ENCODE data around the gene ARAP3.

Gene ARAP3

DNA sequence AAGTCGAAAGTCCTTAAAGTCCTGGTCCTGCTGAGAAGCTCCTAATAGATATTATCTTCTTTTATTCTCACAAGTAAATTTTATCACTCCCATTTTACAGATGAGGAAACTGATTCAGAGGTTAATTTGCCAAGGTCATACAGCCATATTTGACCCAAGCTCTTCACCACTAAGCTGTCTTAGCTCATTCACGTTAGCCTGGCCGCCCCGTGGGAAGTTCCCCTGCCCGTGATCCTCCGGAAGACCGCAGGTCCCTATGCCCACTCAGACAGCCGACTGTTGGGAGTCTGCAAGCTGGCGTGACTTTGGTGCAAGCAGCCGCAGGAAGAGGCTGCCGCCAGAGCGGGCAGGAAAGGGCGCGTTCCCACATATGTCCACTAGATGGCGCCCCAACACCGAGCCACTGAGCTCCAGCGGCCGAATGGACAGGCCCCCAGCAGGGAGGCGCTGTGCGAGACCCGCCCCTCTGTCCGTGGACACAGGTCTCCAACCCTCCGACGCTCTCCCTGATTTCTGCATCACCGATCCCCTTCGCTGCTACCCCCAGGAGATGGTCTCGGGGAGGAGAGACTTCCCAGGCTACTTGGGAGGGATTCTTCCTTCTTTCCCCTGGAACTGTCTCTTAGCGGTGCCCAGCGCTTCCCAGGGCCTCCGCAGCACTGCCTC, 10.0 kb upstream of the ARAP3 start:
- Mint-ChIP-seq H3K27me3 (peaks cover 36% of the 10 kb centered on the region), H3K36me3 (ENCODE audit: low read depth) (no peaks in the 10 kb centered on the region), H3K4me3 (peak overlapping the region; percentile 57), H3K4me1 (ENCODE audit: low read depth) (peaks cover 34% of the 10 kb centered on the region), H3K27ac (peak overlapping the region; percentile 50), H3K9me3 (no peaks in the 10 kb centered on the region)
- intact Hi-C loops (cut with micrococcal nuclease): loop anchor here (2.0 to 10.0 kb wide), 4 partner anchors 123 to 453 kb away; partner anchors contain the start of gene PCDH1

GRCh38 chr5:141691286-141691866, 9.3 kb upstream of the ARAP3 start:
- H3K4me1 Mint-ChIP-seq (ENCODE audit: low read depth): peaks cover 34% of the 10 kb centered on the region
- H3K27me3 Mint-ChIP-seq: peaks cover 33% of the 10 kb centered on the region
- H3K9me3 Mint-ChIP-seq: no peaks in the 10 kb centered on the region
- no peak overlapping the region for H3K4me3 Mint-ChIP-seq
- intact Hi-C loops (cut with micrococcal nuclease): loop anchor here (10.0 kb wide), 2 partner anchors 123 to 453 kb away; no protein-coding TSS in a partner anchor
- H3K27ac Mint-ChIP-seq: peak overlapping the region; percentile 50
- H3K36me3 Mint-ChIP-seq (ENCODE audit: low read depth): no peaks in the 10 kb centered on the region

- no peaks in the 10 kb centered on the region for H3K36me3 Mint-ChIP-seq (ENCODE audit: low read depth)
- H3K27me3 Mint-ChIP-seq: peaks cover 26% of the 10 kb centered on the region
- no peaks in the 10 kb centered on the region for H3K9me3 Mint-ChIP-seq
- H3K4me1 Mint-ChIP-seq (ENCODE audit: low read depth): peaks cover 33% of the 10 kb centered on the region
- H3K27ac Mint-ChIP-seq: no peak overlapping the region
- no peak overlapping the region for H3K4me3 Mint-ChIP-seq
- intact Hi-C loops (cut with micrococcal nuclease): no loop called here
These were observed 4.8 kb upstream of the ARAP3 start for GRCh38 chr5:141686648-141687416.

DNA sequence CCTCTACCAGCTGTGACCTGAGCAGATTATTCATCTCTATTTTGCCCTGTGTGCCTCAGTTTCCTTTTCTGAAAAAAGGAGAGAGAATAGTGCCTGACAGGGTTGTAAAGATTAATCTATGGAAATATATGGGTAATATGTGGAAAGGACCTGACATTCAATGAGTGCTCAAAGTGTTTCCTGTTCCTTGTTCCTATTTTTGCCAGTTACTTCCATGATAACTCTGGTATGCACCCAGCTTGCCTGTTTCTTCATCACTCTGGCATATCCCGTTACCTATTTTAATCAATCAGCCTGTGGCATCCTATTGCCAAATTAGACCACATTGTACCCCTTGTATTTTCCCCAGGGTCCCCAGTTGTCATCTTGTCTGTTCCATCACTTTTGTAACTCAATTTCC, 3.6 kb upstream of the ARAP3 start:
- H3K4me1 Mint-ChIP-seq (ENCODE audit: low read depth): peaks cover 34% of the 10 kb centered on the region
- intact Hi-C loops (cut with micrococcal nuclease): no loop called here
- peaks cover 22% of the 10 kb centered on the region for H3K27me3 Mint-ChIP-seq
- H3K9me3 Mint-ChIP-seq: no peaks in the 10 kb centered on the region
- H3K27ac Mint-ChIP-seq: no peak overlapping the region
- H3K4me3 Mint-ChIP-seq: no peak overlapping the region
- H3K36me3 Mint-ChIP-seq (ENCODE audit: low read depth): no peaks in the 10 kb centered on the region

- Mint-ChIP-seq H3K4me1 (ENCODE audit: low read depth) (peaks cover 47% of the 10 kb centered on the region), H3K4me3 (no peak overlapping the region), H3K27me3 (peaks cover 7% of the 10 kb centered on the region), H3K9me3 (no peaks in the 10 kb centered on the region), H3K27ac (no peak overlapping the region), H3K36me3 (ENCODE audit: low read depth) (no peaks in the 10 kb centered on the region)
- intact Hi-C loops (cut with micrococcal nuclease): no loop called here
These were observed 1.6 kb upstream of the ARAP3 start for GRCh38 chr5:141683596-141684141.

GRCh38 chr5:141681295-141681694, 735 bp downstream of the ARAP3 start:
- peaks cover 47% of the 10 kb centered on the region for H3K4me1 Mint-ChIP-seq (ENCODE audit: low read depth)
- peak overlapping the region; percentile 23 for H3K27ac Mint-ChIP-seq
- H3K9me3 Mint-ChIP-seq: no peaks in the 10 kb centered on the region
- intact Hi-C loops (cut with micrococcal nuclease): no loop called here
- peaks cover 3% of the 10 kb centered on the region for H3K27me3 Mint-ChIP-seq
- peaks cover 8% of the 10 kb centered on the region for H3K36me3 Mint-ChIP-seq (ENCODE audit: low read depth)
- peak overlapping the region; percentile 47 for H3K4me3 Mint-ChIP-seq

DNA sequence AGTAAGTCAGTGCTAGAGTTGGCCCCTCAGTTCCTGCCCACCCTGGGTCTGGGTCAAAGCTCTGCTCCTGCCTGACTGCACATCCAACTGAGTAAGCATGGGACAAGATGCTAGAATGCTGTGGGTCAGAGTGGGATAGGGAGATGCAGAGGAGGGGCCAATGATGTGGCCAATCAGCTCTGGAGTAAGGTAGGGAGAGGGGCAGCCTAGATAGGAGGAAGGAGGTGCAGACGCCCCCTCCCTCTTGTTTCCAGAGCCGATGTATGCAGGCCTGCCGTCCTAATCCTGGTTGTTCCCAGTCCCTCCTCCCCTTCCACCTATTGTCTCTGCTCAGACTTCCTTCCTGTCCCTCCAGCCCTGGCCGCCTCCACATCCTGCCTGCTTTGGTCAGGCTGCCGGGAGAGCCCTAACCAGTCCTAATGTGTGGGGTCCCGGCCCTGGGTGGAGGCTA, 1.3 kb downstream of the ARAP3 start:
- Mint-ChIP-seq H3K27me3 (peaks cover 3% of the 10 kb centered on the region), H3K36me3 (ENCODE audit: low read depth) (peaks cover 8% of the 10 kb centered on the region), H3K4me1 (ENCODE audit: low read depth) (peaks cover 44% of the 10 kb centered on the region), H3K4me3 (no peak overlapping the region), H3K27ac (no peak overlapping the region), H3K9me3 (no peaks in the 10 kb centered on the region)
- intact Hi-C loops (cut with micrococcal nuclease): no loop called here

DNA sequence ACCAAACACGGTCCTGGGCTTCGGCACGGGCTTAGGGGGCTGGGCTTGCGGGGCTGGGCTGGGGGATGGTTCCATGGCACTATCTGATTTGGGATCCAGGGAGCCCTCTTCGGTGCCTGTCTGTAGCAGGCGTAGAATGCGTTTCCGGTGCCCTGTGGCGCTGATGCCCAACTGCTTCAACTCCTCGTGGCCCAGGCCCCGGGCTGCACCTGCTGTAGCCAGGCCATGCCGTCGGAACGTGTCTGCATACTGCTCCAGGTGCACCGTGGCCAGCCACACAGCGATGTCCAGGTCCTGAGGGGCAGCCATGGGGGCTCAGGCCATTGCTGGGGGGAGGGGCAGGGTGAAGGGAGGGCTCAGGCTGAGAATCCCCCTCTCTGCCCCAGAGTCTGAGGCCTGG, 1.9 kb downstream of the ARAP3 start:
- Mint-ChIP-seq H3K27ac (no peak overlapping the region), H3K27me3 (peaks cover 3% of the 10 kb centered on the region), H3K4me3 (no peak overlapping the region), H3K4me1 (ENCODE audit: low read depth) (peaks cover 38% of the 10 kb centered on the region), H3K9me3 (no peaks in the 10 kb centered on the region), H3K36me3 (ENCODE audit: low read depth) (peaks cover 8% of the 10 kb centered on the region)
- intact Hi-C loops (cut with micrococcal nuclease): no loop called here

DNA sequence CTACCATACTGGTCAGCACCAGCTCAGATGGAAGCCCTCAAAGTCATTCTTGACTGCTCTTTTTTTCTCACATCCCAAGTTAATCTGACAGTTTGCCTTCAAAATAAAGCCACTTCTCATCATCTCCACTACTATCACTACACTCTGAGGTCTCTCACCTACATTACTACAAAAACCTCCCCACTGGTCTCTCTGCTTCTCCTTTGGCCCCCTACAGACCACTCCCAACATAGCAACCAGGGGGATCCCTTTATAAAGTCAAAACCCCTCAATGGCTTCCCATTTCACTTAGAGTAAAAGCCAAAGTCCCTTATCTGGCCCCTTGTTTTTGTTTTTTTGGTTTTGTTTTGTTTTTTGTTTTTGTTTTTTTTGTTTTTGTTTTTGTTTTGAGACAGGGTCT, 4.6 kb downstream of the ARAP3 start:
- peaks cover 38% of the 10 kb centered on the region for H3K4me1 Mint-ChIP-seq (ENCODE audit: low read depth)
- no peak overlapping the region for H3K27ac Mint-ChIP-seq
- intact Hi-C loops (cut with micrococcal nuclease): no loop called here
- no peaks in the 10 kb centered on the region for H3K9me3 Mint-ChIP-seq
- H3K36me3 Mint-ChIP-seq (ENCODE audit: low read depth): peaks cover 10% of the 10 kb centered on the region
- H3K27me3 Mint-ChIP-seq: peaks cover 3% of the 10 kb centered on the region
- H3K4me3 Mint-ChIP-seq: no peak overlapping the region

DNA sequence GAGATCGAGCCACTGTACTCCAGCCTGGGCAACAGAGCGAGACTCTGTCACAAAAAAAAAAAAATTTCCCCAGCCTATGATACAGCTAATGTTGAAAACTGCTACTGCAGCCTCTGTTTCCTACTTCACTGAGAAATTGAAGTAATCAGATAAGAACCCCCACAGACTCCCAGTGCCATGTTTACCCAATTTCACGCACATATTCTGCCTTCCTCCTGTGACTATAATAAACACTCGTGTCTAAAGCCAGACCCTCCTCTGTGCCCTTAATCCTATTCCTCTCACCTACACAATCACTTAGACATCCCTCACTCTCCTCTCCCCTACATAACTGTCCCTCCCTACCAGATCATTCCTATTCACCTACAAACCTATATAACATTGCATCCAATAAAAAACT, 6.4 kb downstream of the ARAP3 start:
- peaks cover 24% of the 10 kb centered on the region for H3K36me3 Mint-ChIP-seq (ENCODE audit: low read depth)
- peaks cover 22% of the 10 kb centered on the region for H3K4me1 Mint-ChIP-seq (ENCODE audit: low read depth)
- intact Hi-C loops (cut with micrococcal nuclease): no loop called here
- no peaks in the 10 kb centered on the region for H3K9me3 Mint-ChIP-seq
- H3K27ac Mint-ChIP-seq: no peak overlapping the region
- no peak overlapping the region for H3K4me3 Mint-ChIP-seq
- H3K27me3 Mint-ChIP-seq: no peaks in the 10 kb centered on the region

DNA sequence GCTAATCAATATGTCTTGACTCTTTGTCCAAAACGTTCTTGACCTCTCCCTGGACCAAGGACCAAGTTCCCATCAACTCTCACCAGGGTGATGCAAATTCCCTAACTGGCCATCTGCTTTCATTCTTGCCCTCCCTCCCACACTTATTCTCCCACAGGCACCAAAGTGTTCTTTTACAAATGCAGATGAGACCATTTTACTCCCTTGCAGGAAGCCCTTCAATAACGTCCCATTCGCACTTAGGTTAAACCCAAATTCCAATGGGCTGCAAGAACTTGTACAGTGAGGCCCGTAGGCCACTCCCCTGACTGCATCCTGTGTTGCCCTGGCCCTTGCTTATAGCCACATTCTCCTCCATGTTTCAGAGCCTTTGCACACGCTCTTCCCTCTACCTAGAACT, 7.3 kb downstream of the ARAP3 start:
- no peaks in the 10 kb centered on the region for H3K9me3 Mint-ChIP-seq
- no peaks in the 10 kb centered on the region for H3K27me3 Mint-ChIP-seq
- H3K27ac Mint-ChIP-seq: no peak overlapping the region
- H3K36me3 Mint-ChIP-seq (ENCODE audit: low read depth): peaks cover 30% of the 10 kb centered on the region
- peaks cover 18% of the 10 kb centered on the region for H3K4me1 Mint-ChIP-seq (ENCODE audit: low read depth)
- H3K4me3 Mint-ChIP-seq: no peak overlapping the region
- intact Hi-C loops (cut with micrococcal nuclease): no loop called here

DNA sequence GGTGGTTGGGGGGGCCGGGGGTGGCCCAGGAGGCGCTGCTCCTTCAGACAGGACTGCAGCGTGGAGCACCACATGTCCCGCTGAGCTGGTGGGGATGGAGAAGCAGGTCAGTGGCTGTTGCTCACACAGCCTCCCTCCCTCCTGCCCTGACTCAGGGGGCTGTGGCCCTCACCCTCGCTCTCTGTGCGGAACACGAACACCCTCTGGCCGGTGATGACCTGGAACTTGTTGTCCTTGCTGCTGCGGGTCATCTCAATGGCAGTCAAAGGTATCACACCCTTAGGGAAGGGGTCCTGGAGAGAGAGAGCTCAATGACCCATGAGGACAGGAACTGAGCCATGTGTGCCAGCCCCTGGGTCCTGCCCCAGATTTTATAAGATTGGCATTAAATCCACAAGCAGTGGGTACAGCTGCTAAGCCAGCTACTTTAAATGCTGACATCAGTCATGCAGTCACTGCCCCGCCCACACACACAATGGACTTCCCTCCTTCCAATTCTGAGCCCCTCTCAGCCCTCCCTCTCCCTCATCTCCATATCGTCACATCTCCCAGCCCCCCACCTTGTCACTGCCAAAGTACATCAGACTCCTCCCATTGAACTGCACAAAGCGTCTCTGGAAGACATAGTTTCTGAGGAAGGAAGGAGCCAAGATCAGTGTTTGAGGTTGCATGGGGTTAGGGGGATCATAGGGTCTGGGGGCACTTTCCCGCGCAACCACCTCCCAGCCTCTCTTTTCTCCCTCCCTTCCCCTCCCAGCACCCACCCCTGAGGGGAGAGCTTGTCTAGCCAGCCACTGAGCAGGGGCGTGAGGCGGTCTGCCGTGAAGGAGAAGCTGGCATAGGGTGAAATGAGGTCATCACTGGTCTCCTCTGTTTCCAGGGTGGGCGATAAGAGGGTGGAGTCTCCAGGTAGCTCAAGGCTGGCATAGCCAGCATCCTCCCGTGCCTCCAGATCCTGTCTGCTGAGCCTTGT, 8.9 kb downstream of the ARAP3 start:
- Mint-ChIP-seq H3K9me3 (no peaks in the 10 kb centered on the region), H3K27ac (no peak overlapping the region), H3K4me1 (ENCODE audit: low read depth) (peaks cover 19% of the 10 kb centered on the region), H3K36me3 (ENCODE audit: low read depth) (peaks cover 36% of the 10 kb centered on the region), H3K4me3 (no peak overlapping the region), H3K27me3 (no peaks in the 10 kb centered on the region)
- intact Hi-C loops (cut with micrococcal nuclease): no loop called here

DNA sequence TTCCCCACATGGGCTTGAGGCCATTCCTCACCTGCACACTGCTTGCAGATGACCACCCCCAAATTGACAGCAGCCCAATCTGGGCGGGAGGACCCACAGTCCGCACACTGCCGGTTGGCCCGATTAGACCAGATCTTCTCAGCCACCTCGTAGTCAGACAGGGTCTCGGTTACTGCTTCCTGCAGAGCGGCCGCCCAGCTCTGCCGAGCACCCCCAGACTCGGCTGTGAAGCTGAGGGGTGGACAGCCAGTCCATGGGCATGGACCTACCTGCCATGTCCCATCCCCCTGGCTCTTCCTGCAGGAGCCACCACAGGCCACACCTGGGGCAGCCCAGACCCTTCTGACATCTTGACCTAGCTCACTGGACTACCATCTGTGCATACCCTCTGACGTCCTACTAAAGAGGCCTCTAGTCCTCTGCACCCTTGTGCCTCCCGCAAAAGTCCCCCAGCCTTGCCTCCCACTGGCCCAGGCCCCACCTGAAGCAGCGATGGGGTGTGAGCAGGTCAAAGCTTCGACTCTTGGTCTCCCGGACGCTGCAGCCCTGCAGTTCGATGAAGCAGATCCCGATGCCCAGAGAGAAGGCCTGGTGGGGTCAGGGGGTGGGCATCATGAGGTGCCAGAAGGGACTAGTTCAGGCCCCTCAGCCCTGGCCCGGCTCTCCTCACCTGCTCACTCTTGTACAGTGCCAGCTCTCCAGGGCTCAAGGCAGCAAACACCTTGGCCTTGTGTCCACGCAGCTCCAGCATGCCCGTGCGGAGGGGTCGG, 9.8 kb downstream of the ARAP3 start:
- Mint-ChIP-seq H3K27ac (no peak overlapping the region), H3K4me3 (no peak overlapping the region), H3K27me3 (no peaks in the 10 kb centered on the region), H3K36me3 (ENCODE audit: low read depth) (peaks cover 34% of the 10 kb centered on the region), H3K4me1 (ENCODE audit: low read depth) (peaks cover 19% of the 10 kb centered on the region), H3K9me3 (no peaks in the 10 kb centered on the region)
- intact Hi-C loops (cut with micrococcal nuclease): no loop called here
